Eye (tissue), 1 donor: Measurements from ENCODE around the gene WWTR1.

Experiments
- DNase-seq: peaks from one replicate; pipeline ENCODE4 v3.0.0-alpha.2; 2015

The WWTR1 gene

DNA sequence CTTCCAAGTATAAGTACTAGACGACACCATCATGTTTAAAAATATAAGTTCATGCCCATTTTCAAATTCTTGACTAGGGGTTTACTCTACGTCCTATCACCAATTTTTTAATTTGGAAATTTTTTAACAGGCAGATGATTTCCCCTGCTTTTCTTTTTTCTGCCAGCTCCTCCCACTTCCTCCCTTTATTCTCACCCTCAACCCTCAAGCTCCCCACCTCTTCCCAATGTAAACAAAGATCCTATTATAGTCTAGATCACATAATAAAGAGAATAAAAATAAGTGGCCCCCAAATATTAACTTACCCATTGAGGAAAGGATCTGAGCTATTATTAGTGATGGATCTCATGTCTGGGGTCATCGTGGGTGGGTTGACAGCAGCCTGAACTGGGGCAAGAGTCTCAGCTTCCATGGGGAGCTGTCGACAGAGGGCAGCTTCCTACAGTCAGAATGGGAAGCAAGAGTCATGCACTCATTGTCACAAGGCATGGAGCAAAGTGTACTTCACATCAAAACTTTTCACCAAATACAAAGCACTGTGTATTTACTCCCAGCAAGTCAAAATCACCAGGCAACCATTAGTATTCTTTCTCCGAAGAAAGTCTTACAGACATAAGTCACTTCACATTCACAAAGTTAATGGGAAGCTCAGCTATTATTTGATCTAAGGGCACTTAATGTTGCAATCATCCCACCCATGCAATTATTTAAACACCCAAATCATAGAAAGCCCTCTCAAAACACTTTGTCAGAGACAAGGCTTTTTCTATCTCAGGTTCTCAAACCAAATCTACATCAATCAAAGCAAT is 130.1 kb downstream of the WWTR1 start:
- DNase-seq = no peak

DNA sequence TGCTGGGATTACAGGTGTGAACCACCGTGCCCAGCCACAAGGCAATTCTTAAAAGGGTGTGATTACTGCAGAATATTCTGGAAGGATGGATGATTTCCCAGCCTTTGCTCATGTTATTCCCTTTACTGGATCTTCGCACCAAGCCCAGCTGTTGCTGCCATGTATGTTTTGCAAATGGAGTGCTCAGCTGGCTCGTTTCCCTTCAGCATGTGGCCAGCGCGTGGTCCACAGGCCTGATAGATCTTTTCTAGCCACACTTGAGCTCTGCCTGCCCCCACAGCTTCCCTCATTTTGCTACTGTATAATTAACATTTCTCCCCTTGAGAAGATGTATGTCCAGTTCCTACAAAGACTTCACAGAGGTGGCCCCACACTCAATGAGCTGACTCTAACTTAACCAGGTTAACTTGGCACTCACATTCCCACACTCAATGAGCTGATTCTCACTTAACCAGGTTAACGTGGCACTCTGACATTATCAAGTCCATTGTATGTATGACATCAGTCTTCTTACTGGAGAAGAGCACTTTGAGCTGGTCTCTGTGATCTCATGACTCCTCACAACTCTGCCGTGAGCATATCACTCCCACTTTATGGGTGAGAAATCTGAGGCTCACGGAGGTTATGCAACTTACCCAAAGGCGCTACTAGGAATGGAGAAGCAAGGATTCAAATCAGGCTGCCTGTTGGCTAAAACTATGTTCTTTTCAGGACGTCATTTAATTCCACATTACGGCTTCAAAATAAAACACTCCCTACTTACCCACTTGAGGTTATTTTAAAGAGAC is 134.1 kb downstream of the WWTR1 start:
- DNase-seq = no peak

DNA sequence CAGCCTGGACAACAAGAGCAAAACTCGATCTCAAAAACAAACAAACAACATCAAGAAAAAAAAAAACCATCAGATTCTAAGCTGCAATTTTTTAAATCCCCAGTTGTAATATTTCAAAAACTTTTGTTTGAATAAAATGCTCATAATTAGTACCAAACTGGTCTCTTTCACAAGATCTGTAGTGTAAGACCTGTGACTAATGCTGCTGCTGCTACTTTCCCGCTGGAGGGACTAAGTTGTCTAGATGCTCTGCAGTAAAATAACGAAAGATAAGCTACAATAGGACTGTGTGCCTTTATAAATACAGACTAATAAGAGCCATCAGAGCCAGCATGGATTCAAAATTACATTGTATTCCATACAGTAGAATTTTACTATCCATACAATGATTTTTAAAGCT is 137.9 kb downstream of the WWTR1 start:
- DNase-seq = no peak

DNA sequence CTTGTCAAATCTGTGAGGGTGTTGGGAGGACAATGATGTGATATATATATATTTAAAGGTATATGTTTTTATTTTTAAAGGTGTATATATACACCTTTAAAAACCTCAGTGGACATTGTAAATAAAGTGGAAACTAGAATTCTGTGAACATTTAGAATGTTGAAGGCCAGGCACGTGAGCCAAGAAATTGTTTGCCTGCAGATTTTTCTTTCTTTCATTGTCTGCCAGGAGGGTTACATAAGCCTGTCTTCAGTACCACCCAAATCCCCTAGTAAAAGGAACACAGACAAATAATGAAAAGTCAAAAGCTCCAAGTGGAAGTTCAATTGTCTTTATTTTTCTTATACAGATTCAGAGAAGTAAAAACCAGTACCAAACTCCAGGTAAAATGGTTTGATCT is 140.9 kb downstream of the WWTR1 start:
- no peak for DNase-seq

DNA sequence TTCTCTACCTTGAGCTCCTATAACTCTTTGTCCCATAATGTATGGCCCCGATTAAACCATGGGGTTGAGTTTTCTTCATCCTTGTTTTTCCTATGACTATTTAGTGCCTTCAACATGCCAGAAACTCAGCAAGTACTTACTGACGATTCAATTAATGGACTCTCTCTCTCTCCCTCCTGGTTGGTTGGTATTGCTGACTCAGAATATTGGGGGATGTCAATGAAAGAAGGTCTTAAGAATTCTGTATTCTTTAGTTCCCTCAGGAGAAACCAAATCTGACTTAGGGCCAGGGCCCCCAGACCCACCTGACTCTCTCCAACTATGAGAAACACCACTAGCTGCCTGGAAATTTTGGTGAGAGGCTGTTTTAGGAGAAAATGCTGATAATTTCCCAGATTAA is 142.6 kb downstream of the WWTR1 start:
- DNase-seq = no peak

DNA sequence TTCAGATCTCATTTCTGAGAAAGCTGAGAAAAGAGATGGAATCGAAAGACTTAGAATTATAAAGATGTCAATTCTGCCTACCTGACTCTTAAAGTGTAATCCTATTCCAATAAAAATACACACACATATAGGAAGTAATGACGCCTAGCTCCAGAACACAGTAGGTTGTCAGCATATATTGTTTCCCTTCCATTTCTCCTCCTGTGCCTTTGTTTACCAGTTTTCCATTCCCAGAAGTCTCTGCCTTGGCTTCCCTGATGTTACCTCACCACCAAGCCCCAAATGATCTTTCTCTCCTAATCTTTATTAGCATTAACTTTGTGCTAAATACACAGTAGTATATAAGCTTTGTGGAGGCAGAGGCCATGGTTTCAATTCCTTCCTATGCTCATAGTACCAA is 143.4 kb downstream of the WWTR1 start:
- DNase-seq = no peak

DNA sequence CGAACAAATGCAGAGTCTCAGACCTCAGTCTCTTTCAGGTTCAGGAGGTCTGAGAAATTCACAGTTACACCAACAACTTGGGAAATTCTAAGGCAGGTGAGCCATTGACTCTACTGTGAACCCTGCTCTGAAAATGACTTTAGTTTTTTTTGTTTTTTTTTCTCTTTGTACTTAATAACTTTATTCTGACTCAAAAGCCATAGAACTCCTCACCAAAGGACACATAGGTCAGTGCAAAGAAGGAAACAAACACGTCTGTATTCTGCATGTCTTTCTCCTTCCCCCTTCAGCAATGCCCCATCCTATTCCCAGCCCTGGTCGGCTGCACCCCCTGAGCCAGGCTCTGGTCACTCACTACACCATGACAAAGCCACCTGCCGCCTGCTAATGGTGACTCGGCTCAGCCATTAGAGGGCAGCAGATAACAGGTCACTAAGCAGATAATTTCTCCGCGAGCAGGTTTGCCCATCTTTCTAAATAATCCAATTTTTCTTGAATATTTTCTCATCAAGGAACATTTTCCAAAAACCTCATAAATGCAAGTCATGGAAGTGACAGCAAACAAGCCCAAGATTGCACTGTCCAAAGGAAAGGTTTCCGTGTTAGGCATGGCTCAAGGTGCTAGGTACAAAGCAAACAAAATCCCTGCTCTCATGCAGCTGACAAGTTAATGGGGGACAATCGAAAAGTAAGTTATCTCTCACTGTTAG is 145.6 kb downstream of the WWTR1 start:
- peak; percentile 89 for DNase-seq

DNA sequence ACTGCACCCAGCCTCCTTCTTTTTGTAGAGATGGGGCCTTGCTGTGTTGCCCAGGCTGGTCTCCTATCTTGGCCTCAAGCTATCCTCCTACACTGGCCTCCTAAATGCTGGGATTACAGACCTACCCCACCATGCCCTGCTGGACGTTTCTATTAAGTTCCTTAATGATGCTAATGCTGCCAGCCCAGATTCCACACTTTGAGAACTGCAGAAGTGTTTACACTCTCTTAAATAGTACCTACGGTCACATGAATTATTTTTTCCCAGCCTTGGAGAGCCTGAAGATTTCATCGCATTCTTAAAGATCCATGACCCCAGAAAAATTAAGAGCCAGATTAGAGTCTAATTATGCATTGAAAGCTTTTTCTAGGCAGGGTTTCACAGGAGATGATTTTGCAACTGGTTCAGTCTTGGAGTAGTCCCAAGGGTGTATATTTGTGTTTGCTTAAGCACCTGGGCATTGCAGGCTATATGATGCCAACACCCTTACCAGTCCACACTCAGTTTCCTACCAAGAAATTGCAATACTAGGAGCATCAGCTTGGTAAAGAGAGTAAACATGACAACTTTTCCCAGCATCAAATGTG is 146.7 kb downstream of the WWTR1 start:
- DNase-seq = peak; percentile 7

DNA sequence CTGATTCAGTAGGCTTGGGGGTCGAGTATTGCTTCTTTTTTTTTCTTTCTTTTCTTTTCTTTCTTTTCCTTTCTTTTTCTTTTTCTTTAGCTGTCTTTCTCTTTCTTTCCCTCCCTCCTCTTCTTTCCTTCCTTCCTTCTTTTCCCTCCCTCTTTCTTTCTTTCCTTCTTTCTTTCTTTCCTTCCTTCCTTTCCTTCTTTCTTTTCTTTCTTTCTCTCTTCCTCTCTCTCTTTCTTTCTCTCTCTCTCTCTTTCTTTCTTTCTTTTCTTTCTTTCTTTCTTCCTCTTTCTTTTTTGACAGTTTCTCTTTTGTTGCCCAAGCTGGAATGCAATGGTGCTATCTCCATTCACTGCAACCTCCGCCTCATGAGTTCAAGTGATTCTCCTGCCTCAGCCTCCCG is 147.3 kb downstream of the WWTR1 start:
- no peak for DNase-seq

DNA sequence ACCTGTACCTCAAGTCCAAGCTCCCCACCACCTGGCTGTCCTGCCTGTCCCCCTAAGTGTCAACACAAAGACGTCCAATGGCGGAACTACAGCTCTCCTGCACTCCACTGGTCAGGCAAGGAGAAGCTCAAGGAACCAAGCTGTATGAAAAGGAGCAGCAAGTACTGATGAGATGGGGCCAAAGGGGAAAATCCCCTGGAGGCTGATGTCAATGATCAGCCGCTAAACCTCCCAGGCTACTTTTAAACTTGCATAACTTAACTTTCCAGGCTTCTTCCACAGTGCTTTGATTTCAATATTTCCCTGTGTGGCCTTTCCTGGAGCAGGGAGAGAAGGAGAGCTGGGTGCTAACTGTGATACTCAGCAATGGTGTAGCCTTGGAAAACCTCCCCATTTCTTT is 148.3 kb downstream of the WWTR1 start:
- DNase-seq = no peak

DNA sequence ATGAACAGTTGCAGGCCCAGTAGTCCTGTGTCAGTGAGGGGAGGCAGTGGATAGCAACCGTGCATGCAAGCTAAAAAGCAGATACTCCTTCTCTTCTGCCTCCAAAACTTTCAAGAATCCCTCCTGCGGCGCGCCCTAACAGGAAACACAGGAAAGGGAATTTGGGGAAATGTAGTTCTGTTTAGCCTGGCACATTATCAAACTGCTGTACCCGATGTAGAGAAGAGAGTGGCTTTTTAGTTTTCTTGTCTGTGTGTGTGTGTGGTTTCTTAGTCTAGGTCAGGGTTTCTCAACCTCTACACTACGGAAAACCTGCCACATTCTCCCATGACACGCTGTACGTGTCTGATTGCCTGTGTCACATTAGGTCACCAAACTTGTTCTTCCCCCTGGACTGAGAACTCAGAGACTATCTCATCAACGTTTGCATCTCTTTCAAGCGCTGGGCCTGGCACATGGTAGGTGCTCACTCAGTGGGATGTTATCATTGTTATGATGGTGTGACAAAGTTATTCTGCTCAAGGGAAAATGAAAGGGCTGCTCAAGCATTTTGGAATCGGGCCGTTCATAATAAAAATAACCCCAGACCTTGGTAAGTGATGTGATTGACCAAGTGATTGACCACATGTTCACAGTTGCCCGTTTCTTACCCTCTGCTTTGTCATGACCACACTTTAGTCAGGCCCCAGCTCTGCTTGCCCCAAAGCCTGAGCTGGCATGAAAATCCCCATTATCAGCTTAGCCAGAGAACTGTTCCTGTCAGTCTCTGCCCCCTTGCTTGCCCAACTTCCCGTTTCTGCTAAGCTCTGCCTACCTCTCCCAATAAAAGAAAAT is 150.1 kb downstream of the WWTR1 start:
- DNase-seq = peak; percentile 12

DNA sequence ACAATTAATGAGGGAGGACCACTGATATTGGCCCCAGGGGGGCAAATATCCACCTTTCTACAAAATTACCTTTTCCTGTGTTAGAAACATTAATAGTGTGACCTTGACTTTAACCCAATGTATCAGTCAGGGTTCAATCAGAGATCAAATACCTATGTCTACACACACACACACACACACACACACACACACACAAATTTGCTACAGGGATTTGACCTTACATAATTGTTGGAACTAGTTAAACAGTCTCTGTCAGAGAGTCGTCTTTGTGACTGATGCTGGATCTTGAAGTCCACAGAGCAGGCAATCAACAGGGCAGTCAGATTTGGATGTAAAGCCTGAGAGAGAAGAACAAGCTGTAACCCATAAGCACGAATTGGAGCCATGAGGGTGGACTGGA is 150.9 kb downstream of the WWTR1 start:
- DNase-seq = peak; percentile 3

DNA sequence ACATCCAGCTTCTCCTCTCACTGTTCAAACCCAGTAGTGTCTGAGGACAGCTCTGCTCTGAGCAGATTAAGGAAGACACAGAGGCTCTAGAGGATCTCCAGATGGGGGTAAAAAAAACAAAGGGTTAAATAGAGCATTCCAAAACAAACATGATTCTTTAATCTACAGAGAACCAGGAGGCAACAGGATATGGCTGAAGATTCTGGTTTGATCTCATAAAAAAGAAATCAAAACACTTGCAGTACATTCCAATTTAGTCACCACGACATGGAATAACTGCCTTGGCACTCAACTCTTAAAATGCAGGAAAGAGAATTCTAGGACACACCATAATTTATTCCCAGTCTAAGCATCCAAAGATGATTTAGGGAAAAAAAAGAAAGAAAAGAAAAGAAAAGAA is 151.3 kb downstream of the WWTR1 start:
- DNase-seq = peak; percentile 21

DNA sequence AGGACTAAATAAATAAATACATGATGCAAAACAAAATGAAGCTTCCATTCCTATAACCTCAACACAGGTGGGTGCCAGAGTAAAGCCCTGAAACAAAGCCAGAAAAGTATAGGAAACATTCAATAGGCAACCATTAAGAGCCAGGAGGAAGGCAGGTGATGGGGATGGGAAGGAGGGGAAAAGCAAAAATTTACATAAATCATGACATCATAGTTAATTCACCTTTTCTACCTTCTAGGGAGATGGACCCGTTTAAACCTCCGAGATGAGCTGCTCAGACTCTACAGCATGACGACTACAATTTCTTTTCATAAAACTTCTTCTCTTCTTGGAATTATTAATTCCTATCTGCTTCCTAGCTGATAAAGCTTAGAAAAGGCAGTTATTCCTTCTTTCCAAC is 155.4 kb downstream of the WWTR1 start:
- no peak for DNase-seq

DNA sequence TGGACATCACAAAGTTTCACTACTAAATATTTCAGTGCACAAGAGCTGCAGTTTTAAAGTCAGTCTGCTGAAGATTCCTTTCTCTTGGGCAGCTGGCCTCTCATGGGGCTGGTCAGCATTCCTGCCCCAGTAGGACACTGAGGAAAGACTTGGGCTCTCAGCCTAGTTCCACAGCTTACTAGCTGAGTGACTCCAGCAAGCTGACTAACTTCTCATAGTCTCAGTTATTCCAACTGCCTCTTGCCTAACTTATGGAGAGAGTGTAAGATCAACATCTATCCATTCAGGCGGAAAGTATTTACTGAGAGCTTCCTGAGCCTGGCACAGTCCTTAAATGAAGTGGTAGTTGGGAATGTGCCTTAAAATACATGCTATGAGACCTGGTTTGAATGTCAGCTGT is 156.3 kb downstream of the WWTR1 start:
- DNase-seq = no peak

DNA sequence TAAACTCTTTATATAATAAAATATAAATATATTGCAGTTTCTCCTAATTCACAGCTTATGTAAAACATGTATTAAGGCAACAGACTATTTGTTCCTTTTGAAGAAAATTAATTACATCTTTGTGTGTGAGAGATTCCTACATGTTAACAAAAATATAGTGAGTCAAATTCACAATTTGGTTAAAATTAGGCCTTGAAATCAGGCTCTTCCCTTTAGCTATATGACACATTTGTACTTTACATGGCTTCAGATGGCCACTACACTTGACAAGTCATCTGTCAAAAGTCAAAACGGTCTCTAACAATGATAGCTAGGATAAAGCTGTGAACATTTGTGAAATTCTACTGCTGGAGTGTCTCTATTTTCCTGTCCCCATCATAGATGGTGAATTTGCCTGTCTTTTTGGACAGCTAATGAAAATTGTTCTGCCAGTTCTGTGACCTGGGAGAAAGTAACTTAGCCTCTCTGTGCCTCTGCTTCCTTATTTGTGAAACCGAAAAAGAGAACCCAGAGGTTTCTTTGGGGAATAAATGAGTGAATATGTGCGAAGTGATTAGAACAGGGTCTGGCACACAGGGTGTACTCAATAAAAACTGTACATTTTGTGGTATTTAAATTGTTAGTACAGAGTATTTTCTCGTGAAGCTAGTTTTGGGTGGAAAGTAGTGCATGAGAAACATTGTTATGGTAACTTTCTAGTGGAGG is 159.7 kb downstream of the WWTR1 start:
- DNase-seq = no peak

DNA sequence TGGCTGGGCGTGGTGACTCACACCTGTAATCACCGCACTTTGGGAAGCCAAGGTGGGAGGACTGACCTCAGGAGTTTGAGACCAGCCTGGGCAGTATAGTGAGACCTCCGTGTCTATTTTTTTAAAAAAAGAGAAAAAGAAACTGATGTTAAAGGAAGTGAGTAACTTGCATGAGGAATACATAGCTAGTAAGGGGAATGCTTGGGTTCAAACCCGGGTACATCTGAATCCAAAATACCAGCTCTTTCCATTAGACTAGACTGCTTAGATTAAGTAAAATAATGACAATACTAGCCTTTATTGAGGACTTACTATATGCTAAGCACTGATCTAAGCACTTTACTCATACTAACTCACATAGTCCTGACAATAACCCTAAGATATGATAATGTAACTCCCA is 160.9 kb downstream of the WWTR1 start:
- DNase-seq = no peak

DNA sequence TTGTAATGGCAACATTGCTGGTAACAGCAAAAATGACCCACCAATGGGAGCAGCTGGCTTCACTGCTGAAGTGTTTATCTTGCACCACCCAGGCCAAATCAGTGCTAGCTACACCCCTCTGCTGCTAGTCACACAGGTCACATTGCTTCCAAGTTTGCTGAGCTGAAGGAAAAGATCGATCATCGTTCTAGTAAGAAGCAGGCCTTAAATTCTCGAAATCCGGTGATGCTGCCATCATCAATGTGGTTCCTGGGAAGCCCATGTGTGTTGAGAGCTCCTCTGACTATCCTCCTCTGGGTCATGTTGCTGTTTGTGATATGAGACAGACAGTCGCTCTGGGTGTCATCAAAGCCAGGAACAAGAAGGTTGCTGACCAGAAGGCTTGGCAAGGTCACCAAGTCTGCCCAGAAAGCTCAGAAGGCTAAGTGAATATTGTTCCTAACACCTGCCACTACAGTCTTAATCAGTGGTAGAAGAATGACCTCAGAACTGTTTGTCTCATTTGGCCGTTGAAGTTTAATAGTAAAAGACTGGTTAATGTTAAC is 162.2 kb downstream of the WWTR1 start:
- DNase-seq = no peak

DNA sequence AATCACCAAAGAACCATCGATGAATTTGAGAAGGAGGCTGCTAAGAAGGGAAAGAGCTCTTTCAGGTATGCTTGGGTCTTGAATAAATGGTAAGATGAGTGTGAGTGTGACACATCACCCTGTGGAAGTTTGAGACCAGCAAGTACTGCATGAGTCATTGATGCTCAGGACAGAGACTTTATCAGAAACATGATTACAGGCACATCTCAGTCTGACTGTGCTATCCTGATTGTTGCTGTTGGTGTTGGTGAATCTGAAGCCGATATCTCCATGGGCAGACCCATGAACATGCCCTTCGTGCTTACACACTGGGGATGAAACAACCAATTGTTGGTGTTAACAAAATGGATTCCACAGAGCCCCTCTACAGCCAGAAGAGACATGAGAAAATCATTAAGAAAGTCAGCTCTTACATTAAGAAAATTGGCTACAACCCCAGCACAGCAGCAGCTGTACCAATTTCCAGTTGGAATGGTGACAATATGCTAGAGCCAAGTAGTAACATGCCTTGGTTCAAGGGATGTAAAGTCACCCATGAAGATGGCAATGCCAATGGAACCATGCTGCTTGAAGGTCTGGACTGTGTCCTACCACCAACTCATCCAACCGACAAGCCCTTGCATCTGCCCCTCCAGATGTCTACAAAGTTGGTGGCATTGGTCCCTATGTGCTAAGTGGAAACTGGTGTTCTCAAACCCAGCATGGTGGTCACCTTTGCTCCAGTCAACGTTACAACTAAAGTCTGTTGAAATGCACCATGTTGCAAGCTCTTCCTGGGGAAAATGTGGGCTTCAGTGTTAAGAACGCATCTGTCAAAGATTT is 162.9 kb downstream of the WWTR1 start:
- no peak for DNase-seq

DNA sequence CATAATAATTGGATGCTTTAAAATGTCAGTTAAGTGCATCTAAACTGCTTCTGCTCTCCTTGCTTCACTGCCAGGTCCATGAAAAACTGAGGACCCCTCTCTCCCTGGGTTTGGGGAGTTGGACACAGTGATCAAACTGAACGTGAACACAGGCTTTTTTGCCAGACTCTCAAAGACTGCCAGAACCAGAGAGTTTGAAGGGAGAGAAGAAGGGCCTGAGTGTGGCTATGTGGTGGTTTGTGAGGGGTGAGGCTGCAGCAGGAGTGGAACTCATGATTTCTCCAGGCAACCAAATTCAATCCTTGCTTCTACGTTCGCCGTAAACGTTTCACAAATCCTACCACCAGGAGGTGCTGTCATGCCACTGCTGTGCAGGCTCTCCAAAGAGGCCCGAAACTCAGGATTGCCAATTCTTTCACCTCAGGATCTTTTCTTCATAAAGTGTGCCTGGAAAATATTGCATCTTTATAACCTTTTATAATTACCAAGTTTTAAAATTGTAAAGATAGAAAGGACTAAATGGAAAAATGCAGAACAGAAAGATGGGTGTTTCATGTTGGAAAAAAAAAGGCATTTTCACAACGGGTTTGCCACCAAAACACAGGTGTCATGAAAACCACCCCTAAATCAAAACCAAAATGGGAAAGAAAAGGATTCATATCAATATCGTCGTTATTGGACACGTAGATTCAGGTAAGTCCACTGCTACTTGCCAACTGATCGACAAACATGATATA is 163.6 kb downstream of the WWTR1 start:
- peak; percentile 87 for DNase-seq
